HG02943 (cell line): ENCODE data around the gene ZBTB7A.
A peak's percentile ranks its signal among the peaks of the same experiment; 100 is the strongest.

Experiments
- ATAC-seq: cut with Tn5 transposase; IDR thresholded peaks from one replicate; pipeline ENCODE4 v1.9.1; 2021; ENCODE audit warnings: mild to moderate bottlenecking, low read depth, moderate library complexity; ENCODE audit not compliant: unreplicated experiment

ZBTB7A gene

GRCh38 chr19:4069331-4069959, 2.7 kb upstream of the ZBTB7A start:
- ATAC-seq = no peak

DNA sequence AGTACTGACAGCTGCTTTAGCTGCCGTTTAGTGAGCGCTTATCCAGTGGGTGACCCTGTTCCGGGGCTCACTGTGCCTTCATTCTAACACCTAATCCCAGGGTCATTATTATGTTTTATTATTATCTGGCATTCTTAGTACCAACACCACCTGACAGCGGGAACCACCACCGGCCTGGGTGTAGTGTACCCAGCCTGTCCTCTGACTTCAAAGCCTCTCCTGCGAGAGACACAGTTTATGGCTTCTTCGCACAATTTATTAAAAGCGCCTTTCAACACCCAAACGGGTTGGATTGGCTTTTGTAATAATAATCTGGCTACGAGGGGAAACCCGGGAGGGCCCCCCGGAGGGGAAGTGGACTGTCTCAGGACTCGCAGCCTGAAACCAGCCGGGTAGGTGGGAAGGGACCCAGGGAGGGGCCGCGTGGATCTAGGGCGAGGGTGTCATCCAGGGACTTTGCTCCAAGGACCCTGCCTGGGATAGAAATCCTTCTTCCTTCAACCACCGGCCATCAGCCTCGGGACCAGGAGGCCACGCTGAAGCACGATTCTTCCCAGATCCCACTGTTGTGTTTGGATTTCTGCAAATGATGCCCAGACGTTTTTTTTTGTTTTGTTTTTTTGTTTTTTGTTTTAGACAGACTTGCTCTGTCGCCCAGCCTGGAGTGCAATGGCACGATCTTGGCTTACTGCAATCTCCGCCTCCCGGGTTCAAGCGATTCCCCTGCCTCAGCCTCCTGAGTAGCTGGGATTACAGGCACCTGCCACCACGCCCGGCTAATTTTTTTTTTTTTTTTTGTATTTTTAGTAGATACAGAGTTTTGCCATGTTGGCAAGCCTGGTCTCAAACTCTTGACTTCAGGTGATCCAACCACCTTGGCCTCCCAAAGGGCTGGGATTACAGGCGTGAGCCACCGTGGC, 1.6 kb upstream of the ZBTB7A start:
- no peak for ATAC-seq

DNA sequence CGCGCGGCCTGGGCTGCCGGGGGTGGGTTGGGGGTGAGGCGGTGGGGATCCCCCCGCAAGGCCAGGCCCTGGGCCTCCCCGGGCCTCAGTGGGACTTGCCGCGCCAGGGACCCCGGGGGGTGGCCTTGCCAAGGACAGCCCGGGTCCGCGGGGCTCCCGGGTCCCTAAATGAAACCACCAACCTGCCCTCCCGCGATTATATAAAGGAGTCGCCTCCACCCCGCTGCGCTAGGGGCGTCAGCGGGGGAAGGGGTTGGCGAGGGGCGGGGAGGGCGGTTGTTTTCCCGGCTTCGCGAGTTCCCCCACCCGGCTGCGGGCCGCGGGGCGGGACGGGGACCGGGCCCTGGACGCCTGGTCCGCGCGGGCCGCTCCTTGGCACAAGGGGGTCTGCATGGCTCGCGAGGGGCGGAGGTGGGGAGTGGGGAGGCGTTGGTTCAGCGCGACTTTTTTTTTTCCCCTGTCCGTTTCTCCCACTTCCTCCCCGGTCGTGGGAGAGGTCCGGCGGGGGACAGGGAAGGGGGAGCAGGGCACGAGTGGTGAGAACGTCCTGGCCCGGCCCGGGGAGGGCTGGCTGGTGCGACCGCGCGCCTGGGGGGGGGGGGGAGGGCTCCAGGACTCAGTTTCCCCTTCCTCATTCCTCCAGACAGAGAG, 822 bp upstream of the ZBTB7A start:
- ATAC-seq = no peak

DNA sequence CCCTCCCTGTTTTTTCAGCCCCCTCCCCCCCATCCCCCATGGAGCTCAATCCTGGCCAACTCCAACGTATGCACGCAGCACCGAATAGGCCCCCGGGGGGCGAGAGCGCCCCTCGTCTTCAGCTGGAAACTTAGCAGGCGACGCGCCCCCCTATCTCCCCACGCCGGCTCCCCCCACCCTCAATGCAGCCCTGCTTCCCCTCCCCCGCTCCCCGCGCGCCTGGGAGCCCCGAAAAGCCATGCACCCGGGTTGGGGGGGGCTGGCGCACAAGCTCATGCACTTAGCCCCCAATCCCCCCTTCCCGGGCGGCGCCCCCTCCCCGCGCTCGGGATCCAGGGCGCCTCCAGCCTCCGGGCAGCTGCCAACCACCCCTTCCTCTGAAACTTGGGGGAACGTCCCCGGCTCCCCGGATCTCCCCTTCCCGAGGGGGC, 508 bp downstream of the ZBTB7A start:
- ATAC-seq = no peak

GRCh38 chr19:4065430-4066175, 1.1 kb downstream of the ZBTB7A start:
- ATAC-seq = peak; percentile 62

DNA sequence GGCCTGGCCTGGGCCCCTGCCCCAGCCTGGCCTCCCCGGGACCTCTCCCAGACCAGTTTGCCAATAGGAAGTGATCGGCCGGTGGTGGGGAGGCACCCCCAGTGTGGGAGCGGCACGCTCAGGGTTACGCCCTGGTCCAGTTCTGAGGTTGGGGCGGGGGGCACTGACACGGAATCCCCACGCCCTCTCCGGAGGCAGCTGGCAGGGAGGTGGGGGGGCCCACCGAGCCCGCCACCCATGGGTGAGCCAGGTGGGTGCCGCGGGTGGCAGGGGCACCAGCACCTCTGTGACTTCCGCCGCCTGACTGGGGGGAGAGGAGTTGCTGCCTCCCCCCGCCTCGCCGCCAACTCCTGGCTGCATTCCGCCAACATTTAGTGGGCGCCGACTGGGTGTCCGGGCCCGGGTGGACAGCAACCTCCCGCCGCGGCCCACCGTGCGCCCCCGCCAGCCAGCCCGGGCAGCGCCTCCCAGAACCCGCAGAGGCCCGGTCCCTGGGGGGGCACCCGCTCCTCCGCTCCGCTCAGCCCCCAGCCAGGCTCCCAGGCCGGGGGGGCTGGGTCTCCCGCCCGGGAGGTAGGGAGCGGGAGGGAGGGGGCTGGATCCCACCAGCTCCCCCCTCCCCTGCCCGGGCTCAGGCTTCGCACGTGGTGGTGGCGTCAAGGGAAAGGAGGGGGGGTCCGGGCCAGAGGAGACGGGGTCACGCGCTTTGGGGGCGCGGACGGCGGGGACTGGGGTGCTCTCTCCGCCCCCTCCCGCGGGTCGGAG, 2.0 kb downstream of the ZBTB7A start:
- ATAC-seq = no peak

DNA sequence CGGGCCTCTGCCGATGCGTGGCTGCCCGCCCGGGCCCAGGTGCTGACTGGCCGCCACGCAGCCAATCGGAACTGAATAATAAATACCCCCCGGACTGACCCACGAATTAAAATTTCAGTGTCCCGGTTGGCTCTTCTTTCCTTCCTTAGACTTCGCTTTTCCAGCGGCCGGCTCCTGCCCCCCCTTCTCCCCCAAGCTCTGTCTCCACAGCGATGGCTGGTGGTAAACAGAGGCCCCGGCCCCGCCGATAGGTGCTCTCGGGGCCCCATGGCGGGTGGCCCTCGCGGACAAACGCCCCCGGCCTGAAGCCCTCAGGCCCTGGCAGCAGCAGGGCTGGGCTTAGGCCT, 2.6 kb downstream of the ZBTB7A start:
- no peak for ATAC-seq

GRCh38 chr19:4063369-4064148, 3.1 kb downstream of the ZBTB7A start:
- ATAC-seq = no peak

GRCh38 chr19:4062419-4063368, 4.0 kb downstream of the ZBTB7A start:
- ATAC-seq = no peak

DNA sequence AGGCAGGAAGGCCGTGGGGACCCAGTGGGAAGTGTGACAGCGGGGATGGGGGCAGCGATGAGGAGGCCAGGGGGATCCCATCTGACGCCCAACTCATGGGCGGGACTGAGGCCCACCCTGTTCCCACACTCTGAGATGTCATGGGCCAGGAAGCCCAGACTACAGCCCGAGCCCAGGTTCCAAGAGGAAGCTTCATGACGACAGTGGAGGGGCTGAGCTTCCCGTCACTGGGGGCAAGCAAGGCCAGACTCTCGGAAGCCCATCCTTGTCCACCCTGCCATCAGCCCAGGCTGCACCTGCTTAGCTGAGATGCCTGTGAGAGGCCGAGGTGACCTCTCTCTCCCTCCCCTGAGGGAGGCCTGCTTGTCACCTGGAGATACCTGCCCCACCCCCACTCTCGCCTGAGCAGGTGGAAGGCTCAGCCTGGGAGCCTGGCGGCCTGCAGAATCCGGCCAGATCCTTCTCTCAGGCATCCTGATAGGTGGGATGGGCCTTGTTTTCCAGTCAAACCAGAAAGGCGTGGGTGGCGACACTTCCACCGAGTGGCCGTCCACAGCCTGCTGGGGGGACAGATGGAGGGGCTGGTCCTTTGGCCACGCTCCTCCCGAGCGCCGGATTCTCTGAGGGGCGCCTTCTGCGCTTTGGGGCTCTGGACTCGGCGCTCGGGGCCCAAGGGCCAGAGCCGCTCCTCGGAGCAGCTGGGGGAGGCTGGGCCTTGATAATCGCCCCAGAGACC, 4.8 kb downstream of the ZBTB7A start:
- no peak for ATAC-seq

GRCh38 chr19:4061178-4061682, 5.5 kb downstream of the ZBTB7A start:
- ATAC-seq = no peak

- no peak for ATAC-seq
These were observed 6.0 kb downstream of the ZBTB7A start for GRCh38 chr19:4060621-4061177.

- ATAC-seq = no peak
These were observed 6.6 kb downstream of the ZBTB7A start for GRCh38 chr19:4059891-4060620.

GRCh38 chr19:4059453-4059871, 7.2 kb downstream of the ZBTB7A start:
- no peak for ATAC-seq

DNA sequence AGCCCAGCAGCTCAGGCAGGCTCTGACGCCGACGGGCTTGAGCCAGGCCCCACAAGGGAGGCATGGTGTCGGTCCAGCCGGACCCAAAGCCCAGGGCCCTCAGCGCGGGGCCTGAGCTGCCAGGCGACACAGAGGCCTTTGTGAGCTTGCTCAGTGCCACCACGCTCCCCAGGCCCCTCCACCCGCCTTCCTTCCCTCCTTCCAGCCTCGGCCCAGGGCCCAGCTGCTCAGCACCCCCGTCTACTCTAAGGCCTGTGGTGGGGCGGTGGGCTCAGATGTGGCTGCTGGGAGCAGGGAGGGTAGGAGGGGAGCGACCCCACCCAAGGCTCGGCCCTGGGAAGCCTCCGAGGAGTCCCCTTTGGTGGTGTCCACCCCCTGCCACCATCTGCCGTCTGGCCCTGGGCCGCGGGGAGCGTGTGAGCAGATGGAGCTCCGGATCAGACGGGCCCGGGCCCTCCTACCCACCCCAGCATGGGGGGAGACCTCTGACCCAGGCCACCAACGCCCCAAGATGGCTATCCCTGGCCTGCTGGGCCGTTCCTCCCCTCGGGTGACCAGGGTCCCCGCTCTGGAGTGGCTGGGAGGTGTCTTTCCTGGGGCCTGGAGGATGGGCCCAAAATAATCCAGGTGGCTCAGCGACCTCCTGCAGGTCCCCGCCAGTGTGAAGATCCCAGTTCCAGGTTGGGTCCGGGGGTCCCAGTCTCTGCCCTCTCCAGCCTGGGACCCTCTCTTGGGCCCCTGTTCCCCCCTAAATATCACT, 7.8 kb downstream of the ZBTB7A start:
- no peak for ATAC-seq
